Fibroblast of the aortic adventitia (primary cell): ENCODE measurements around the gene TDG. TPM values are rescaled to one million over a fixed set of nuclear protein-coding genes. Genes with fewer than 3 reads are reported as not detected.
A peak's percentile ranks its signal among the peaks of the same experiment; 100 is the strongest.

Source experiments
- DNase-seq: peaks from one replicate; pipeline ENCODE4 v3.0.0-alpha.2; 2010; ENCODE audit warnings: low read depth
- H3K4me3 ChIP-seq: 2 replicates; pipeline ENCODE4 v1.5.1; 2011; ENCODE audit warnings: low read depth, mild to moderate bottlenecking, control low read depth, low read length, moderate library complexity
- total RNA-seq: library from RNA; depleted of rRNA; stranded (reverse); fragments of >200 nt; gene quantifications from 2 replicates; pipeline ENCODE4 v1.2.3, GENCODE V29; 2012; ENCODE audit warnings: low replicate concordance
- TF ChIP-seq, protein P1 (sequence below): IDR thresholded peaks from 2 replicates; pipeline ENCODE4 v1.5.1; 2011; ENCODE audit warnings: mild to moderate bottlenecking, low read length, control low read depth, inconsistent platforms; ENCODE audit not compliant: insufficient read depth

TDG gene
- total RNA-seq, 1 donor: 16.5 TPM

DNA sequence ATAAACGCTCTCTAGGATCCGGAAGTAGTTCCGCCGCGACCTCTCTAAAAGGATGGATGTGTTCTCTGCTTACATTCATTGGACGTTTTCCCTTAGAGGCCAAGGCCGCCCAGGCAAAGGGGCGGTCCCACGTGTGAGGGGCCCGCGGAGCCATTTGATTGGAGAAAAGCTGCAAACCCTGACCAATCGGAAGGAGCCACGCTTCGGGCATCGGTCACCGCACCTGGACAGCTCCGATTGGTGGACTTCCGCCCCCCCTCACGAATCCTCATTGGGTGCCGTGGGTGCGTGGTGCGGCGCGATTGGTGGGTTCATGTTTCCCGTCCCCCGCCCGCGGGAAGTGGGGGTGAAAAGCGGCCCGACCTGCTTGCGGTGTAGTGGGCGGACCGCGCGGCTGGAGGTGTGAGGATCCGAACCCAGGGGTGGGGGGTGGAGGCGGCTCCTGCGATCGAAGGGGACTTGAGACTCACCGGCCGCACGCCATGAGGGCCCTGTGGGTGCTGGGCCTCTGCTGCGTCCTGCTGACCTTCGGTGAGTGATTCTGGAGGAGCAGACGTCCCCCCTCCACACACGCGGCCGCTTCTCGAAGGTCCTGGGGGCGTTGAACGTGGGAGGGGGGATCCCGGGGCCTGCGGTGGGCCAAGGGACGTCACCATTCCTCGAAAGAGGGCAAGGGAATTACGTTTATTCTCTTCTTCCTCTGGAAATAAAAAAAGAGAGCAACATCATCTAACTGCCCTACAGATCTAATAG, 35.5 kb upstream of the TDG start, which contains the start of gene HSP90B1:
TSS of gene HSP90B1 (plus strand) at position 377 of the 753 bp plus-strand sequence. CDS start at position 483, 106 bp downstream.
- DNase-seq: peak; percentile 100
- peak within 1 kb of the TSS; percentile 91 for H3K4me3 ChIP-seq
- TF ChIP-seq, protein P1, sequence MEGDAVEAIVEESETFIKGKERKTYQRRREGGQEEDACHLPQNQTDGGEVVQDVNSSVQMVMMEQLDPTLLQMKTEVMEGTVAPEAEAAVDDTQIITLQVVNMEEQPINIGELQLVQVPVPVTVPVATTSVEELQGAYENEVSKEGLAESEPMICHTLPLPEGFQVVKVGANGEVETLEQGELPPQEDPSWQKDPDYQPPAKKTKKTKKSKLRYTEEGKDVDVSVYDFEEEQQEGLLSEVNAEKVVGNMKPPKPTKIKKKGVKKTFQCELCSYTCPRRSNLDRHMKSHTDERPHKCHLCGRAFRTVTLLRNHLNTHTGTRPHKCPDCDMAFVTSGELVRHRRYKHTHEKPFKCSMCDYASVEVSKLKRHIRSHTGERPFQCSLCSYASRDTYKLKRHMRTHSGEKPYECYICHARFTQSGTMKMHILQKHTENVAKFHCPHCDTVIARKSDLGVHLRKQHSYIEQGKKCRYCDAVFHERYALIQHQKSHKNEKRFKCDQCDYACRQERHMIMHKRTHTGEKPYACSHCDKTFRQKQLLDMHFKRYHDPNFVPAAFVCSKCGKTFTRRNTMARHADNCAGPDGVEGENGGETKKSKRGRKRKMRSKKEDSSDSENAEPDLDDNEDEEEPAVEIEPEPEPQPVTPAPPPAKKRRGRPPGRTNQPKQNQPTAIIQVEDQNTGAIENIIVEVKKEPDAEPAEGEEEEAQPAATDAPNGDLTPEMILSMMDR: no peak

DNA sequence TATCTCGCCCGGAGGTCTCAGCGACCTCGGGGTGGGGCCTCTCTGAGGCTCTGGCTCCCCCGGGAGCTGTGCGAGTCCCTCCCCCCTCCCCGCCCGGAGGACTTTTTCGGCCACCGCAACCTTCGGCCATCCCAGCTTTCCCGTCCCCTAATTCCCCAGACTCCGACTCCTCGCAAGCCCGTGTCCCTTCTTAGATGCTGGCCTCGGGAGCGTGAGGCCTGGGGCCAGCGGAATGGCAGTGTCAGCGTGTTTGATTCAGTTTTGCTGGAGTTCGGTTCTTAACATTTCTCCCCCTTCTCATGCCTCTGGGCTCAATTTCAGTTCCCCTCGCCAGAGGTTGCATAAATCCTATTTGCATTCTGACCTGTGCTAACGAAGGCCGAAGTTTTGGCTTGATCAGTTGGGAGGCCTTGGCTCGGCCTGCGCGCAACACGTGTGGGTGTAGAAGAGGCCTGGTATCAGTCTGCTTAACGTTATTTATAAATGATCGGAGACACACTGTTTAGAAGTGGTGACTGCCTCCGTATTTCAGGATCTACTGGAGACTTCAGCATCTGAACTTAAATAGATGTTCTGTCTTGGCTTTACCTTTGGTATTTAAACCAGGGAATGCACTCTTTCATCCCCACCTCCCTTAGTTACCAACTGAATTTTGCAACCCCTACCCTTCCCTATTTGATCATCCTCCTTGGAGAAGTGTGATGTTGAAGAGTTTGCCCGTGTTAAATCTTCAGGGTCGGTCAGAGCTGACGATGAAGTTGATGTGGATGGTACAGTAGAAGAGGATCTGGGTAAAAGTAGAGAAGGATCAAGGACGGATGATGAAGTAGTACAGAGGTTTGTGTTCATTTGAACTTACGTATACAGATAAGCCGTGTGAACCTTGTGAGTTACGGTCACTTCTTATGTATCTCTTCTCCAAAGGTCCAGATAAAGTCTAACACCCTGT, 34.6 kb upstream of the TDG start:
- TF ChIP-seq, protein P1: no peak
- DNase-seq: peak; percentile 51
- peak overlapping the region; percentile 91 for H3K4me3 ChIP-seq

DNA sequence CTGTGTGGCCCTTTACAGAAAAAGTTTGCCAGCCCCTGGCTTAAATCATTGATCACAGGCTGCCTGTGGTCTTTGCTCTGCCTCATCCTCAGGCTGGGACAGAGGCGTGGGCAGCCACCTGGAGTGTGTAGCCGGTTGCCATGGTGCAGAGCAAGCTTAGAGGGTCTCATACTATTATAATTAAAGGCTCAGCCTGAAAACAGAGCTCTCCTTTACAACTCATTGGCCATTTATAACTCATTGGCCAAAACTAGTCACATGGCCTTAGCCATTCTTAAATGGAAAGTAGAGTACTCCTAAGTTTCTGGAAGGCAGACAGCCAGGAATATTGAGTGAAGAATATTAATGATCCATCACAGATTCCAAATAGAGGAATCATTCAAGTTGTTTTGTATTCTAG, 32.4 kb upstream of the TDG start:
- no peak overlapping the region for H3K4me3 ChIP-seq
- TF ChIP-seq, protein P1: no peak
- no peak for DNase-seq

DNA sequence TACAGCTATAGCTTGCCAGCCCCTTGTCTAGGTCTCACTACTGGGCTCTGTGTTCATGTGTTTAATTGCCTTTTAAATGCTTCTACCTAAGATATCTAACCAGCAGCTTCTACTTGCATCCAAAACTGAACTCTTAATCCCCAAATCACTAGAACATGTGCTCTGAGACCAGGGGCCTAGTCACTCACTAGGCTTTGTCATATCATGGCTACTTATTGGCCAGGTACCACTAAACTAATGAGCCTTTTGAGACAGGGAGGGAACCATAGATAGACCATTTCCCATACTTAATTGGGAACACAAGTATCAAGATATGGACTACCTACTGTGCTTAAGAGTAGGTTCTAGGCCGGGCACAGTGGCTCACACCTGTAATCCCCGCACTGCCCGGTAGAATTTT, 29.0 kb upstream of the TDG start:
- TF ChIP-seq, protein P1: no peak
- DNase-seq: no peak
- no peak overlapping the region for H3K4me3 ChIP-seq

DNA sequence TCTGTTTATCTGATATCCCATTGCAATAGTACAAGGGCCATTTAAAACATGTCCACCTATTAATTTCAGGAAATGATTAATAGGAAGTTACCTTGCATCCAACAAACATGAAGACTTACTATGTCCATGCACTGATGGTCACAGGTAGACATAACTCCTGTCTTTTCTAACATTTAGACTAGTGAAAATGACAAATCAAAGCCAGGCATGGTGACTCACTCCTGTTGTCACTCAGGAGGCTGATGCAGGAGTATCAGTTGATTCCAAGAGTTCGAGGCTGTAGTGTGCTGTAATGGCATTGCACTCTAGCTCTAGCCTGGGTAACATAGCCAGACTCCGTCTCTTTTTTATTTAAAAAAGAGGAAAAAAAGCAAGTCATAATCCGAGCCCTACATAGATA, 20.7 kb upstream of the TDG start:
- TF ChIP-seq, protein P1: no peak

DNA sequence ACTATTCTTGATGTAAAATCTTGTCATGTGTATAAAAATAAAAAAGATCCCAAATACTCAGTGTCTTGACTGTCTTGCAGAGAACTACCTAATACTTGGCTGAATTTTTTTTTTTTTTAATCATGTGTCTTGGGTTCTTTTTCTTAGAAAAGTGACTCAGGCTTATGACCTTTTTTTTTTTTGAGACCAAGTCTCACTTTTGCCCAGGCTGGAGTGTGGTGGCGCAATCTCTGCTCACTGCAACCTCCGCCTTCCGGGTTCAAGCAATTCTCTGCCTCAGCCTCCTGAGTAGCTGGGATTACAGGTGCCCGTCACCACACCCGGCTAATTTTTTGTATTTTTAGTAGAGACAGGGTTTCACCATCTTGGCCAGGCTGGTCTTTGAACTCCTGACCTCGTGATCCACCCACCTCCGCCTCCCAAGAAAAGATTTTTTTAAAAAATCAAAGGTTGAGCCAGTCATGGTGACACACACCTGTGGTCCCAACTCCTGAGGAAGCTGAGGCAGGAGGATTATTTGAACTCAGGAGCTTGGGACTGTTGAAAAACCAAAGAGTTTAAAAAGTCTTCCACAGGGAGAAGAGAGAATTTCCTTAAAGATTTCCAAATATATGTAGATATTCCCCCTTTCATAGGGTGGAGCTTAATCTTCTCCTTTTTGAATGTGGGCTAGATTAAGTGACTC, 17.7 kb upstream of the TDG start:
- no peak for DNase-seq
- TF ChIP-seq, protein P1: no peak
- no peak overlapping the region for H3K4me3 ChIP-seq

More for the DNA sequence above, 20.7 kb upstream of the TDG start:
- no peak overlapping the region for H3K4me3 ChIP-seq
- DNase-seq: no peak
